HEK293T (cell line): ENCODE measurements around the gene GARIN5A.
A peak's percentile ranks its signal among the peaks of the same experiment; 100 is the strongest.

Experiments used
- CTCF ChIA-PET: fragments of 350-600 bp; formaldehyde crosslinking; extraction: SDS; loops from one replicate; lab custom pipeline; 2021; ENCODE audit warnings: antibody characterized with exemption, inconsistent platforms; lab: Yijun Ruan, JAX
- POLR2A ChIA-PET: fragments of 350-600 bp; formaldehyde crosslinking; extraction: SDS; loops from one replicate; lab custom pipeline; 2020; ENCODE audit warnings: antibody characterized with exemption, inconsistent platforms; lab: Yijun Ruan, JAX
- DNase-seq: peaks from one replicate; pipeline ENCODE4 v3.0.0; 2012; ENCODE audit warnings: mixed read lengths; ENCODE audit errors: extremely low spot score
- ARNT ChIP-seq: fragments of 450-650 bp; IDR thresholded peaks from 2 replicates; pipeline ENCODE4 v1.6.1; 2017; ENCODE audit warnings: mild to moderate bottlenecking
- BHLHE40 ChIP-seq: fragments of 450-650 bp; IDR thresholded peaks from 2 replicates; pipeline ENCODE4 v1.6.1; 2016; ENCODE audit warnings: mild to moderate bottlenecking, moderate library complexity, borderline replicate concordance
- CTBP1 ChIP-seq: fragments of 450-650 bp; IDR thresholded peaks from 2 replicates; pipeline ENCODE4 v1.6.1; 2016; ENCODE audit warnings: borderline replicate concordance
- ELF4 ChIP-seq: fragments of 450-650 bp; IDR thresholded peaks from 2 replicates; pipeline ENCODE4 v1.6.1; 2017; ENCODE audit warnings: antibody characterized with exemption
- FOXA1 ChIP-seq: fragments of 450-650 bp; IDR thresholded peaks from 2 replicates; pipeline ENCODE4 v1.6.1; 2016; ENCODE audit warnings: mild to moderate bottlenecking
- FOXK2 ChIP-seq: fragments of 450-650 bp; IDR thresholded peaks from 2 replicates; pipeline ENCODE4 v1.6.1; 2016; ENCODE audit warnings: mild to moderate bottlenecking
- FOXM1 ChIP-seq: fragments of 450-650 bp; IDR thresholded peaks from 2 replicates; pipeline ENCODE4 v1.6.1; 2017; ENCODE audit warnings: mild to moderate bottlenecking, borderline replicate concordance
- HDGF ChIP-seq: fragments of 450-650 bp; IDR thresholded peaks from 2 replicates; pipeline ENCODE4 v1.6.1; 2017; ENCODE audit warnings: antibody characterized with exemption, borderline replicate concordance
- L3MBTL2 ChIP-seq: fragments of 450-650 bp; conservative IDR thresholded peaks from 2 replicates; pipeline ENCODE4 v1.6.1; 2016; ENCODE audit warnings: mild to moderate bottlenecking
- LEF1 ChIP-seq: fragments of 450-650 bp; IDR thresholded peaks from 2 replicates; pipeline ENCODE4 v1.6.1; 2017; ENCODE audit warnings: mild to moderate bottlenecking, borderline replicate concordance
- NFRKB ChIP-seq: fragments of 450-650 bp; IDR thresholded peaks from 2 replicates; pipeline ENCODE4 v1.6.1; 2016; ENCODE audit warnings: mild to moderate bottlenecking, moderate library complexity
- SP1 ChIP-seq: fragments of 450-650 bp; IDR thresholded peaks from 2 replicates; pipeline ENCODE4 v1.6.1; 2017
- SUZ12 ChIP-seq: fragments of 450-650 bp; IDR thresholded peaks from 2 replicates; pipeline ENCODE4 v1.6.1; 2016; ENCODE audit warnings: mild to moderate bottlenecking
- TARDBP ChIP-seq: fragments of 450-650 bp; IDR thresholded peaks from 2 replicates; pipeline ENCODE4 v1.6.1; 2016
- ZNF384 ChIP-seq: fragments of 450-650 bp; IDR thresholded peaks from 2 replicates; pipeline ENCODE4 v1.6.1; 2016
- TF ChIP-seq, protein P1 (sequence below): fragments of 450-650 bp; IDR thresholded peaks from 2 replicates; pipeline ENCODE4 v1.6.1; 2016

Gene GARIN5A

GRCh38 chr19:50513746-50514345 is 37.2 kb upstream of the GARIN5A start, which contains the start of gene ASPDH:
TSS of gene ASPDH (minus strand) at chr19:50513913. CDS start at chr19:50513823, 90 bp downstream.
- ChIA-PET CTCF (no interaction called here), POLR2A (interaction anchor here (0.7 kb wide), 1 partner anchor 8 kb away, joined by 3 read pairs; no protein-coding TSS in a partner anchor)
- TF ChIP-seq SUZ12 (no peak), BHLHE40 (no peak), ELF4 (no peak), CTBP1 (no peak), FOXA1 (no peak), LEF1 (no peak), L3MBTL2 (no peak), TARDBP (no peak), NFRKB (no peak), ARNT (no peak), ZNF384 (no peak), SP1 (no peak), FOXK2 (no peak), FOXM1 (no peak), HDGF (no peak)
- TF ChIP-seq, protein P1, sequence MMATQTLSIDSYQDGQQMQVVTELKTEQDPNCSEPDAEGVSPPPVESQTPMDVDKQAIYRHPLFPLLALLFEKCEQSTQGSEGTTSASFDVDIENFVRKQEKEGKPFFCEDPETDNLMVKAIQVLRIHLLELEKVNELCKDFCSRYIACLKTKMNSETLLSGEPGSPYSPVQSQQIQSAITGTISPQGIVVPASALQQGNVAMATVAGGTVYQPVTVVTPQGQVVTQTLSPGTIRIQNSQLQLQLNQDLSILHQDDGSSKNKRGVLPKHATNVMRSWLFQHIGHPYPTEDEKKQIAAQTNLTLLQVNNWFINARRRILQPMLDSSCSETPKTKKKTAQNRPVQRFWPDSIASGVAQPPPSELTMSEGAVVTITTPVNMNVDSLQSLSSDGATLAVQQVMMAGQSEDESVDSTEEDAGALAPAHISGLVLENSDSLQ, result no peak
- no peak for DNase-seq

DNA sequence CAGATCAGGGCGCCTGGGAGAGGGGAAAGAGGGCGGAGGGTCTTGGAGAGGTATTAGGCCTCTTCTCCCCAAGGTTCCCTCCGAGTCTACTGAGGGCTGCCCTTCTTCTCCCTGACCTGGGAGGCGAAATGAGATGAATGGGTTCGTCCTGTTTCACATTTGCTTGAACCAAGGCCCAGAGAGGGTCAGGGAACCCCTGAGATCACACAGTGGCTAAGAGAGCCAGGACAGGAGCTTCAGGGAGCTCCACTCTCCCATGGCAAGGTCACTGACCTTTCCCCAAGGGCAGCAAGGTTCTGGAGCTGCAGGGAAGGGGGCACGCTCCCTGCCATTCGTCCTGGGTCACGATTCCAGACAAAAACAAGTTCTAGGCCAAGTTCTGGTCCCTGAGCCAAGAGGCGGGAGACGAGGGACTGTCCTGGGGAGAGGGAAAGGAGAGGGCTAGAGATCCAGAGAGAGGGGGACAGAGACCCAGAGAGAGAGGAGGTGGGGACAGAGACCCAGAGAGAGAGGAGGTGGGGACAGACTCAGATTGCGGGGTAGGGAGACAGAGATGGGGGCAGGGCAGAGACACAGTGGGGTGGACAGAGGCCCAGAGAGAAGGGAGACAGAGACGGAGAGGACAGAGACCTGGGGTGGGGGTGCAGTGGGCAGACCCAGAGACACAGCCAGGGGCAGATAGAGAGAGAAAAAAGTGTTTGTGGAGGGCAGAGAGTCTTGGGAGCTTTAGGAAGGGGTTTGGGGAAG is 36.5 kb upstream of the GARIN5A start:
- POLR2A ChIA-PET, result interaction anchor here (0.7 to 1.5 kb wide), 3 partner anchors 9 to 211 kb away, joined by 3 to 6 read pairs (median 4); no protein-coding TSS in a partner anchor
- CTCF ChIA-PET, result no interaction called here
- TF ChIP-seq SUZ12 (no peak), ZNF384 (no peak), L3MBTL2 (no peak), LEF1 (no peak), FOXK2 (no peak), BHLHE40 (no peak), SP1 (no peak), ARNT (no peak), FOXA1 (no peak)
- TF ChIP-seq, protein P1, result no peak
- no peak for DNase-seq

DNA sequence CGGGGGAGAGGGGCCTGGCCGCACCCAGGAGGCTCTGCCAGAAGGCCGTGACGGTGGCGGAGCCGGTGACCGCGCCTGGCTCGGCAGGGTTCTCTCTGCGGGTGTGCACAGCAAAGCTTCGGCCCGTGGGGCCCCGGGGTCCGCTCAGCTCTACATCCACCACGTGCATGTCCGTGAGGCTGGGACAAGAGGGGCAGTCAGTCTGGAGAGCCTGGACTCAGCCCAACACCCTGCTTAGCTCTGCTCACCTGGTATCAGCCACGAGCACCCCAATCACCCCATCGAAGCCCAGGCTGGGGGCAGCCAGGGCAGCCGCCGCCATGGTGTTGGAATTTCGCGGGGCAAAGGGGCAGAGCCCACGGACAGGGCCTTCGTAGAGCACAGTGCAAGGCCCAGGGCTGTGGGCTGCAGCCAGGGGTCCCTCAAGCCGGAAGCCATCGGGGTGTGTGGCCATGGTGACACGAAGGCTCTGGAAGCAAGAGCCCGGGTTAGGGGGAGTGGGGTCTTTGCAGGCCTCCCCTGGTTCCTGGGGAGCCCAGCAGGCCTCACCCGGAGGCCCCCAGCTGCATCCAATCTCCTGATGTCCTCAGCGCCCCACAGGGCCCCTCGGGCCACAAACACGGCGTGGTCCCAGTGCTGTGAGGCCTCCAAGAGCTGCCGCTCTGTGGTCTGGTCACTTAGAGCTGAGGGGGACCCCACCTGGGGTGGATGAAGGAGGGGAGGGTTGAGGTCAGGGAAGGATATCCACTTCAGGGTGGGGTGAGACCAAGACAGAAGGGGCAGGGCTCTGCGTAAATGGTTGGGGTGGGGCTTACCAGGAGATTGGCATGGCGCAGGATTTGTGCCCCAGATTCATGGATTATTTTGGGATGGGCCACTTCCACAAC is 35.7 kb upstream of the GARIN5A start:
- no peak for DNase-seq
- ChIA-PET POLR2A (interaction anchor here (0.9 to 2.1 kb wide), 7 partner anchors 13 to 216 kb away, joined by 3 to 6 read pairs (median 4); partner anchors contain the start of gene NR1H2), CTCF (no interaction called here)
- no peak for TF ChIP-seq FOXM1
- TF ChIP-seq LEF1, result no peak
- TF ChIP-seq BHLHE40, result no peak
- TF ChIP-seq SUZ12, result no peak
- TF ChIP-seq FOXK2, result no peak
- TF ChIP-seq CTBP1, result no peak
- no peak for TF ChIP-seq SP1
- TF ChIP-seq, protein P1, result no peak
- no peak for TF ChIP-seq ELF4
- TF ChIP-seq TARDBP, result no peak
- TF ChIP-seq L3MBTL2, result no peak
- TF ChIP-seq HDGF, result no peak
- TF ChIP-seq FOXA1, result no peak
- TF ChIP-seq NFRKB, result no peak
- TF ChIP-seq ZNF384, result no peak
- no peak for TF ChIP-seq ARNT

GRCh38 chr19:50511069-50511822 is 34.6 kb upstream of the GARIN5A start, which contains the start of gene JOSD2:
TSS of gene JOSD2 (minus strand) at chr19:50511191. CDS start at chr19:50510431, 760 bp downstream.
- POLR2A ChIA-PET, result interaction anchor here (0.6 to 2.1 kb wide), 11 partner anchors 14 to 217 kb away, joined by 3 to 6 read pairs (median 3); partner anchors contain the start of gene NR1H2
- no peak; the same call in 1 of the 2 replicates for TF ChIP-seq SP1
- TF ChIP-seq ZNF384, result no peak
- TF ChIP-seq, protein P1, result no peak
- no peak for TF ChIP-seq LEF1
- TF ChIP-seq FOXK2, result no peak
- TF ChIP-seq CTBP1, result peak; percentile 54; the same call in 1 of the 2 replicates
- no peak for TF ChIP-seq FOXM1
- no peak for TF ChIP-seq BHLHE40
- TF ChIP-seq NFRKB, result no peak
- no peak for TF ChIP-seq ARNT
- no peak for TF ChIP-seq HDGF
- TF ChIP-seq SUZ12, result no peak
- no peak for TF ChIP-seq FOXA1
- TF ChIP-seq ELF4, result peak; percentile 93
- TF ChIP-seq TARDBP, result peak; percentile 98
- TF ChIP-seq L3MBTL2, result peak; percentile 48; the same call in 1 of the 2 replicates
- DNase-seq, result peak; percentile 98
- CTCF ChIA-PET, result interaction anchor here (0.7 kb wide), 1 partner anchor 46 kb away, joined by 3 read pairs; no protein-coding TSS in a partner anchor
